ENCODE measurements around the gene GPC5. TPM values are rescaled to one million over a fixed set of nuclear protein-coding genes. Genes with fewer than 3 reads are reported as not detected.

GPC5 gene
- total RNA-seq, 1 experiment from 2014 or later: 0.26 TPM

DNA sequence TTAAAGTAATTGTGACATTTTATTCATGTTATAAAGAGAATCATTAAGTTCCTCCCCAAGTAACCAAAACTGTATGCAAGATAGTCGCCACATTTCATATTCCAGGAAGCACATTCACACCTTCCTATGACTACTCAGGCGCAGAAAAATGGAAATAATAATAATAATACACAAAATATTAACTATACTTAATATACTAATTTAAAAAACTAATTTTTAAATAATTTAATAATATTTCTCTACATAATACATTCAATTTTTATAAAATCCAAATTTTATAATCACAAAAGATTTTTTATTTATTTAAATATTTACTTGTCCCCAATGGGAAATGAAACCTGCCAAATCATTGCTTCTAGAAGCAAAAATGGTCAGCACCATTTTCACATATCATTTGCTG lies 1030.8 kb downstream of the GPC5 start:
- H3K27me3 ChIP-seq (ENCODE audit: control insufficient read depth, insufficient read depth, low read length): no peaks in the 10 kb centered on the region
- ATAC-seq (no peak), DNase-seq (ENCODE audit: low read depth, low spot score) (no peak)
- no TSS peak for BruUV-seq (replicated peaks)
- intact Hi-C loops (cut with micrococcal nuclease; ENCODE audit: unreplicated experiment): no loop called here
- H3K4me3 ChIP-seq (ENCODE audit: low read depth in 2 of 2, low read length in 2 of 2): no peak overlapping the region
- no peaks in the 10 kb centered on the region for H3K36me3 ChIP-seq (ENCODE audit: control insufficient read depth, insufficient read depth, low read length)
- in situ Hi-C loops (cut with HindIII; ENCODE audit: low pct_unique_long_range_greater_than_20kb, low sequenced_read_pairs): no loop called here
- no peaks in the 10 kb centered on the region for H3K4me1 ChIP-seq (ENCODE audit: control insufficient read depth, insufficient read depth, low read length)
- no peak for TF ChIP-seq TCF7L2 (IDR thresholded peaks at IDR 0.05; ENCODE audit: low read depth, low read length)
- no peak for TF ChIP-seq POLR2AphosphoS5 (IDR thresholded peaks at IDR 0.05; ENCODE audit: low read depth, low read length)
- TF ChIP-seq, protein P1, sequence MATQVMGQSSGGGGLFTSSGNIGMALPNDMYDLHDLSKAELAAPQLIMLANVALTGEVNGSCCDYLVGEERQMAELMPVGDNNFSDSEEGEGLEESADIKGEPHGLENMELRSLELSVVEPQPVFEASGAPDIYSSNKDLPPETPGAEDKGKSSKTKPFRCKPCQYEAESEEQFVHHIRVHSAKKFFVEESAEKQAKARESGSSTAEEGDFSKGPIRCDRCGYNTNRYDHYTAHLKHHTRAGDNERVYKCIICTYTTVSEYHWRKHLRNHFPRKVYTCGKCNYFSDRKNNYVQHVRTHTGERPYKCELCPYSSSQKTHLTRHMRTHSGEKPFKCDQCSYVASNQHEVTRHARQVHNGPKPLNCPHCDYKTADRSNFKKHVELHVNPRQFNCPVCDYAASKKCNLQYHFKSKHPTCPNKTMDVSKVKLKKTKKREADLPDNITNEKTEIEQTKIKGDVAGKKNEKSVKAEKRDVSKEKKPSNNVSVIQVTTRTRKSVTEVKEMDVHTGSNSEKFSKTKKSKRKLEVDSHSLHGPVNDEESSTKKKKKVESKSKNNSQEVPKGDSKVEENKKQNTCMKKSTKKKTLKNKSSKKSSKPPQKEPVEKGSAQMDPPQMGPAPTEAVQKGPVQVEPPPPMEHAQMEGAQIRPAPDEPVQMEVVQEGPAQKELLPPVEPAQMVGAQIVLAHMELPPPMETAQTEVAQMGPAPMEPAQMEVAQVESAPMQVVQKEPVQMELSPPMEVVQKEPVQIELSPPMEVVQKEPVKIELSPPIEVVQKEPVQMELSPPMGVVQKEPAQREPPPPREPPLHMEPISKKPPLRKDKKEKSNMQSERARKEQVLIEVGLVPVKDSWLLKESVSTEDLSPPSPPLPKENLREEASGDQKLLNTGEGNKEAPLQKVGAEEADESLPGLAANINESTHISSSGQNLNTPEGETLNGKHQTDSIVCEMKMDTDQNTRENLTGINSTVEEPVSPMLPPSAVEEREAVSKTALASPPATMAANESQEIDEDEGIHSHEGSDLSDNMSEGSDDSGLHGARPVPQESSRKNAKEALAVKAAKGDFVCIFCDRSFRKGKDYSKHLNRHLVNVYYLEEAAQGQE (IDR thresholded peaks at IDR 0.05; ENCODE audit: insufficient read depth in 1 of 2, low read depth in 2 of 2, low read length in 1 of 2): no peak
- no peak for TF ChIP-seq SIN3A (IDR thresholded peaks at IDR 0.05; ENCODE audit: borderline replicate concordance, insufficient read depth, low read depth, low read length)
- TF ChIP-seq, protein P2, sequence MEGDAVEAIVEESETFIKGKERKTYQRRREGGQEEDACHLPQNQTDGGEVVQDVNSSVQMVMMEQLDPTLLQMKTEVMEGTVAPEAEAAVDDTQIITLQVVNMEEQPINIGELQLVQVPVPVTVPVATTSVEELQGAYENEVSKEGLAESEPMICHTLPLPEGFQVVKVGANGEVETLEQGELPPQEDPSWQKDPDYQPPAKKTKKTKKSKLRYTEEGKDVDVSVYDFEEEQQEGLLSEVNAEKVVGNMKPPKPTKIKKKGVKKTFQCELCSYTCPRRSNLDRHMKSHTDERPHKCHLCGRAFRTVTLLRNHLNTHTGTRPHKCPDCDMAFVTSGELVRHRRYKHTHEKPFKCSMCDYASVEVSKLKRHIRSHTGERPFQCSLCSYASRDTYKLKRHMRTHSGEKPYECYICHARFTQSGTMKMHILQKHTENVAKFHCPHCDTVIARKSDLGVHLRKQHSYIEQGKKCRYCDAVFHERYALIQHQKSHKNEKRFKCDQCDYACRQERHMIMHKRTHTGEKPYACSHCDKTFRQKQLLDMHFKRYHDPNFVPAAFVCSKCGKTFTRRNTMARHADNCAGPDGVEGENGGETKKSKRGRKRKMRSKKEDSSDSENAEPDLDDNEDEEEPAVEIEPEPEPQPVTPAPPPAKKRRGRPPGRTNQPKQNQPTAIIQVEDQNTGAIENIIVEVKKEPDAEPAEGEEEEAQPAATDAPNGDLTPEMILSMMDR (IDR thresholded peaks at IDR 0.05): no peak
- POLR2A ChIA-PET: no interaction called here
- no peaks in the 10 kb centered on the region for H3K9me3 ChIP-seq (ENCODE audit: control insufficient read depth, insufficient read depth, low read depth, low read length)
- CTCF ChIA-PET: no interaction called here
- H3K27ac ChIP-seq (ENCODE audit: low read length): no peak overlapping the region

DNA sequence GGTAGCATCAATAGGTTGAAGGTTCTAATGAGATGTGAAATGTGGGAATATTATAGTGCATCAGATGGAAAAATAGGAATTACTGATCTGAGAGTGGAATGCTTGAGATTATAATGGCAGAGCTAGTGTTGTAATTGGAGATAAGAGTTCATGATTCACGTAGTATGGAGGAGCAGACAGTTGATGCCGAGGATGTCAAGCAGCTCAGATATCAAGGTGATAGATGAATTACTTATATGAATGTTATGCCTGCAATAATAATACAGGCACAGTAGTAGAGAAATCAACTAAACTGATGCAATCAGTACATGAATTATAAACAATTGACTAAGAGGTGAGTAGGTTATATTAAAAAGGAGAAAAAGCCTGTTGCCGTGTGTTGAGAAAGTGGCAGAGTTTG lies 1035.0 kb downstream of the GPC5 start:
- in situ Hi-C loops (cut with HindIII; ENCODE audit: low pct_unique_long_range_greater_than_20kb, low sequenced_read_pairs) (no loop called here), intact Hi-C loops (cut with micrococcal nuclease; ENCODE audit: unreplicated experiment) (no loop called here)
- POLR2A ChIA-PET: no interaction called here
- TF ChIP-seq SIN3A (IDR thresholded peaks at IDR 0.05; ENCODE audit: borderline replicate concordance, insufficient read depth, low read depth, low read length) (no peak), TCF7L2 (IDR thresholded peaks at IDR 0.05; ENCODE audit: low read depth, low read length) (no peak), POLR2AphosphoS5 (IDR thresholded peaks at IDR 0.05; ENCODE audit: low read depth, low read length) (no peak)
- TF ChIP-seq, protein P2 (IDR thresholded peaks at IDR 0.05): no peak
- TF ChIP-seq, protein P1 (IDR thresholded peaks at IDR 0.05; ENCODE audit: insufficient read depth in 1 of 2, low read depth in 2 of 2, low read length in 1 of 2): no peak
- H3K27me3 ChIP-seq (ENCODE audit: control insufficient read depth, insufficient read depth, low read length): no peaks in the 10 kb centered on the region
- no peak overlapping the region for H3K4me3 ChIP-seq (ENCODE audit: low read depth in 2 of 2, low read length in 2 of 2)
- ATAC-seq (no peak), DNase-seq (ENCODE audit: low read depth, low spot score) (no peak)
- no peaks in the 10 kb centered on the region for H3K36me3 ChIP-seq (ENCODE audit: control insufficient read depth, insufficient read depth, low read length)
- BruUV-seq (replicated peaks): no TSS peak
- H3K27ac ChIP-seq (ENCODE audit: low read length): no peak overlapping the region
- CTCF ChIA-PET: no interaction called here
- H3K9me3 ChIP-seq (ENCODE audit: control insufficient read depth, insufficient read depth, low read depth, low read length): no peaks in the 10 kb centered on the region
- H3K4me1 ChIP-seq (ENCODE audit: control insufficient read depth, insufficient read depth, low read length): no peaks in the 10 kb centered on the region
